Measurements from ENCODE around the gene MYO5B. TPM values are rescaled to one million over a fixed set of nuclear protein-coding genes. Genes with fewer than 3 reads are reported as not detected.
A peak's percentile ranks its signal among the peaks of the same experiment; 100 is the strongest.

The MYO5B gene
- total RNA-seq, 2 experiments from 2014 or later: 0.18 to 0.23 TPM

GRCh38 chr18:50119296-50119695 lies 75.7 kb downstream of the MYO5B start:
- no peaks in the 10 kb centered on the region for H3K9me3 Mint-ChIP-seq (ENCODE audit: low read depth)
- DNase-seq: no peak
- no peaks in the 10 kb centered on the region for H3K36me3 Mint-ChIP-seq (ENCODE audit: low read depth)
- ChIA-PET POLR2A (no interaction called here), CTCF (interaction anchor here (0.7 kb wide), 2 partner anchors 11 to 113 kb away, joined by 3 read pairs; no protein-coding TSS in a partner anchor)
- no peaks in the 10 kb centered on the region for H3K4me1 Mint-ChIP-seq
- H3K4me3 Mint-ChIP-seq: no peak overlapping the region
- ATAC-seq: no peak
- no peak overlapping the region for H3K27ac Mint-ChIP-seq
- intact Hi-C loops (cut with DNase I, micrococcal nuclease): no loop called here
- H3K27me3 Mint-ChIP-seq: peaks cover 17% of the 10 kb centered on the region

- intact Hi-C loops (cut with DNase I, micrococcal nuclease): no loop called here
- ATAC-seq (no peak), DNase-seq (no peak)
- ChIA-PET CTCF (interaction anchor here (0.8 kb wide), 1 partner anchor 9 kb away, joined by 3 read pairs; no protein-coding TSS in a partner anchor), POLR2A (no interaction called here)
- H3K36me3 Mint-ChIP-seq (ENCODE audit: low read depth): no peaks in the 10 kb centered on the region
- H3K4me3 Mint-ChIP-seq: no peak overlapping the region
- H3K4me1 Mint-ChIP-seq: no peaks in the 10 kb centered on the region
- no peaks in the 10 kb centered on the region for H3K9me3 Mint-ChIP-seq (ENCODE audit: low read depth)
- H3K27me3 Mint-ChIP-seq: peaks cover 18% of the 10 kb centered on the region
- no peak overlapping the region for H3K27ac Mint-ChIP-seq
Observed at GRCh38 chr18:50117863-50118262, 77.1 kb downstream of the MYO5B start.

- Mint-ChIP-seq H3K27ac (no peak overlapping the region), H3K4me3 (no peak overlapping the region), H3K36me3 (ENCODE audit: low read depth) (no peaks in the 10 kb centered on the region), H3K27me3 (peaks cover 14% of the 10 kb centered on the region), H3K4me1 (no peaks in the 10 kb centered on the region), H3K9me3 (ENCODE audit: low read depth) (no peaks in the 10 kb centered on the region)
- CTCF ChIA-PET: no interaction called here
- no peak for ATAC-seq
- POLR2A ChIA-PET: no interaction called here
- intact Hi-C loops (cut with DNase I, micrococcal nuclease): no loop called here
- DNase-seq: no peak
Observed at GRCh38 chr18:50115095-50115494, 79.9 kb downstream of the MYO5B start.

GRCh38 chr18:50114448-50114847 lies 80.5 kb downstream of the MYO5B start:
- intact Hi-C loops (cut with DNase I, micrococcal nuclease): loop anchor here in 1 of 2 experiments (5.0 kb wide), 1 partner anchor 83 kb away; the partner anchor contains the start of gene MYO5B
- ChIA-PET CTCF (interaction anchor here (0.7 kb wide), 1 partner anchor 242 kb away, joined by 3 read pairs; no protein-coding TSS in a partner anchor), POLR2A (no interaction called here)
- no peak for DNase-seq
- ATAC-seq: no peak
- H3K36me3 Mint-ChIP-seq (ENCODE audit: low read depth): no peaks in the 10 kb centered on the region
- H3K9me3 Mint-ChIP-seq (ENCODE audit: low read depth): no peaks in the 10 kb centered on the region
- no peaks in the 10 kb centered on the region for H3K4me1 Mint-ChIP-seq
- no peak overlapping the region for H3K27ac Mint-ChIP-seq
- peaks cover 17% of the 10 kb centered on the region for H3K27me3 Mint-ChIP-seq
- H3K4me3 Mint-ChIP-seq: no peak overlapping the region

GRCh38 chr18:50113726-50114125 lies 81.2 kb downstream of the MYO5B start:
- Mint-ChIP-seq H3K36me3 (ENCODE audit: low read depth) (no peaks in the 10 kb centered on the region), H3K9me3 (ENCODE audit: low read depth) (no peaks in the 10 kb centered on the region), H3K4me3 (no peak overlapping the region), H3K27me3 (peaks cover 16% of the 10 kb centered on the region), H3K27ac (no peak overlapping the region), H3K4me1 (no peaks in the 10 kb centered on the region)
- POLR2A ChIA-PET: no interaction called here
- DNase-seq (no peak), ATAC-seq (no peak)
- intact Hi-C loops (cut with DNase I, micrococcal nuclease): loop anchor here in 1 of 2 experiments (5.0 kb wide), 1 partner anchor 84 kb away; the partner anchor contains the start of gene MYO5B
- CTCF ChIA-PET: no interaction called here

- DNase-seq (no peak), ATAC-seq (no peak)
- no peaks in the 10 kb centered on the region for H3K4me1 Mint-ChIP-seq
- no peaks in the 10 kb centered on the region for H3K9me3 Mint-ChIP-seq (ENCODE audit: low read depth)
- no peak overlapping the region for H3K27ac Mint-ChIP-seq
- no peak overlapping the region for H3K4me3 Mint-ChIP-seq
- intact Hi-C loops (cut with DNase I, micrococcal nuclease): loop anchor here in 1 of 2 experiments (5.0 kb wide), 1 partner anchor 86 kb away; the partner anchor contains the start of gene MYO5B
- no peaks in the 10 kb centered on the region for H3K36me3 Mint-ChIP-seq (ENCODE audit: low read depth)
- H3K27me3 Mint-ChIP-seq: peaks cover 14% of the 10 kb centered on the region
- ChIA-PET POLR2A (no interaction called here), CTCF (no interaction called here)
Observed at GRCh38 chr18:50111398-50111797, 83.5 kb downstream of the MYO5B start.

- ChIA-PET POLR2A (no interaction called here), CTCF (no interaction called here)
- H3K27ac Mint-ChIP-seq: no peak overlapping the region
- ATAC-seq (no peak), DNase-seq (no peak)
- H3K4me3 Mint-ChIP-seq: no peak overlapping the region
- peaks cover 16% of the 10 kb centered on the region for H3K27me3 Mint-ChIP-seq
- H3K9me3 Mint-ChIP-seq (ENCODE audit: low read depth): no peaks in the 10 kb centered on the region
- intact Hi-C loops (cut with DNase I, micrococcal nuclease): no loop called here
- no peaks in the 10 kb centered on the region for H3K4me1 Mint-ChIP-seq
- no peaks in the 10 kb centered on the region for H3K36me3 Mint-ChIP-seq (ENCODE audit: low read depth)
Observed at GRCh38 chr18:50107468-50107977, 87.4 kb downstream of the MYO5B start.

- POLR2A ChIA-PET: no interaction called here
- Mint-ChIP-seq H3K9me3 (ENCODE audit: low read depth) (no peaks in the 10 kb centered on the region), H3K36me3 (ENCODE audit: low read depth) (no peaks in the 10 kb centered on the region), H3K27me3 (peaks cover 22% of the 10 kb centered on the region), H3K4me1 (no peaks in the 10 kb centered on the region), H3K4me3 (no peak overlapping the region), H3K27ac (no peak overlapping the region)
- ATAC-seq (no peak), DNase-seq (no peak)
- intact Hi-C loops (cut with DNase I, micrococcal nuclease): no loop called here
- CTCF ChIA-PET: no interaction called here
Observed at GRCh38 chr18:50105027-50105426, 89.9 kb downstream of the MYO5B start.

- intact Hi-C loops (cut with DNase I, micrococcal nuclease): no loop called here
- DNase-seq (no peak), ATAC-seq (no peak)
- POLR2A ChIA-PET: no interaction called here
- no peak overlapping the region for H3K27ac Mint-ChIP-seq
- no peaks in the 10 kb centered on the region for H3K36me3 Mint-ChIP-seq (ENCODE audit: low read depth)
- peaks cover 18% of the 10 kb centered on the region for H3K27me3 Mint-ChIP-seq
- CTCF ChIA-PET: no interaction called here
- peaks cover 2% of the 10 kb centered on the region for H3K4me1 Mint-ChIP-seq
- no peak overlapping the region for H3K4me3 Mint-ChIP-seq
- H3K9me3 Mint-ChIP-seq (ENCODE audit: low read depth): no peaks in the 10 kb centered on the region
Observed at GRCh38 chr18:50104421-50104820, 90.5 kb downstream of the MYO5B start.

- Mint-ChIP-seq H3K27ac (no peak overlapping the region), H3K36me3 (ENCODE audit: low read depth) (no peaks in the 10 kb centered on the region), H3K4me3 (no peak overlapping the region), H3K4me1 (peaks cover 2% of the 10 kb centered on the region), H3K27me3 (peaks cover 15% of the 10 kb centered on the region), H3K9me3 (ENCODE audit: low read depth) (no peaks in the 10 kb centered on the region)
- DNase-seq (no peak), ATAC-seq (peak; percentile 67)
- ChIA-PET CTCF (interaction anchor here (0.6 to 1.3 kb wide), 2 partner anchors 30 to 167 kb away, joined by 3 to 4 read pairs; partner anchors contain the start of gene CFAP53), POLR2A (interaction anchor here (0.6 kb wide), 1 partner anchor 235 kb away, joined by 3 read pairs; no protein-coding TSS in a partner anchor)
- intact Hi-C loops (cut with DNase I, micrococcal nuclease): no loop called here
Observed at GRCh38 chr18:50099725-50100407, 95.1 kb downstream of the MYO5B start.

GRCh38 chr18:50097702-50098101 lies 97.2 kb downstream of the MYO5B start:
- peaks cover 15% of the 10 kb centered on the region for H3K27me3 Mint-ChIP-seq
- intact Hi-C loops (cut with DNase I, micrococcal nuclease): no loop called here
- DNase-seq: no peak

GRCh38 chr18:50096766-50097435 lies 98.0 kb downstream of the MYO5B start:
- ChIA-PET CTCF (no interaction called here), POLR2A (no interaction called here)
- Mint-ChIP-seq H3K4me3 (no peak overlapping the region), H3K27ac (no peak overlapping the region), H3K9me3 (ENCODE audit: low read depth) (no peaks in the 10 kb centered on the region), H3K4me1 (peaks cover 2% of the 10 kb centered on the region), H3K36me3 (ENCODE audit: low read depth) (no peaks in the 10 kb centered on the region), H3K27me3 (peaks cover 17% of the 10 kb centered on the region)
- intact Hi-C loops (cut with DNase I, micrococcal nuclease): no loop called here
- no peak for DNase-seq
- ATAC-seq: no peak

More at GRCh38 chr18:50097702-50098101, 97.2 kb downstream of the MYO5B start:
- POLR2A ChIA-PET: no interaction called here
- Mint-ChIP-seq H3K27ac (no peak overlapping the region), H3K9me3 (ENCODE audit: low read depth) (no peaks in the 10 kb centered on the region), H3K36me3 (ENCODE audit: low read depth) (no peaks in the 10 kb centered on the region), H3K4me3 (no peak overlapping the region), H3K4me1 (peaks cover 2% of the 10 kb centered on the region)
- CTCF ChIA-PET: no interaction called here
- peak; percentile 57 for ATAC-seq

Data from activated CD4-positive, alpha-beta T cell treated with anti-CD3 and anti-CD28 coated beads for 36 hours (primary cell).